Rectal smooth muscle tissue (tissue), 1 donor: ENCODE measurements around the gene GNAZ.

Source experiments
- H3K27ac ChIP-seq: one replicate; pipeline ENCODE4 v1.7.0; 2013; ENCODE audit warnings: low read depth, low read length, inconsistent platforms
- H3K27me3 ChIP-seq: one replicate; pipeline ENCODE4 v1.7.0; 2013; ENCODE audit warnings: low read length; ENCODE audit not compliant: control insufficient read depth, insufficient read depth
- H3K36me3 ChIP-seq: one replicate; pipeline ENCODE4 v1.7.0; 2013; ENCODE audit warnings: low read length; ENCODE audit not compliant: control insufficient read depth, insufficient read depth
- H3K4me1 ChIP-seq: one replicate; pipeline ENCODE4 v1.7.0; 2013; ENCODE audit warnings: low read length; ENCODE audit not compliant: control insufficient read depth, insufficient read depth
- H3K4me3 ChIP-seq: one replicate; pipeline ENCODE4 v1.7.0; 2013; ENCODE audit warnings: low read length
- H3K9ac ChIP-seq: one replicate; pipeline ENCODE4 v1.7.0; 2013; ENCODE audit warnings: low read length

GNAZ gene

DNA sequence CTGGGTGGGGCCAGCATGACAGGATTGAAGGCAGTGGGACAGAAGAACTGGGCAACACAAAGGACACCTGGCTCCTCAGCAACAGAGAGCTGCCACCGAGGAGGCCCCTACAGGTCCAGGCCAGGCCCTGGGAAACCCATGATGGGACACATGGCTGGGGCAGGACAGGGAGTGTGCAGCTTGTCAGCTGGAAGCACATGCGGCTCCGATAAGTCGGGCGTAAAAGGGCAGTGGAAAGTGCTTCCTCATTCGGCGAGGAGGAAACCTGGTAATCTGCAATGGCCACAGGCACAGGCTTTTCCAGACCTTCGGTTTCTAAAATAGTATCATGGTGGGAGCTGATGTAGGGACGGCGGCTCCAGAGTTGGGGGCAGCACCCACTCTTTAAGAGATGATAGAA is 16.5 kb downstream of the GNAZ start:
- no peak overlapping the region for H3K27ac ChIP-seq
- H3K4me3 ChIP-seq = no peak overlapping the region
- no peaks in the 10 kb centered on the region for H3K4me1 ChIP-seq
- H3K27me3 ChIP-seq = no peaks in the 10 kb centered on the region
- no peak overlapping the region for H3K9ac ChIP-seq
- no peaks in the 10 kb centered on the region for H3K36me3 ChIP-seq

DNA sequence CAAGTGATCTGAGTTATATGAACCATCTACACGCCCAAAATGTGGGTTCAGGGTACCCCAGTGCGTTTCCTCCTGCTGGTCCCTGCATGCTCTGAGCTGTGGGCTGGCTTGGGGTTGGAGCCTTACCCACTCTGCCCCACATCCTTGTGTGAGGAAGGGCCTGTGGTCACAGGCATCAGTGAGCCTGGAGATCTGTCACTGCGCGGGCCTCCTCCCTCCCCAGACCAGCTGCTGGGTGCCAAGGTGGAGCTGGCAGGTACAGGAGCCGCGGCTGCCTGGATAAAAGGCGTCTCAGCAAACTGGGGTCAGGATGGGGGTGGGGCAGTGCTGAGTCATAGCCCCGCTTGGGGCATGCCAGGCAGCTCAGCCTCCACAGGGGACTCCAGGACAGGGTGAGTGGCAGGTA is 17.9 kb downstream of the GNAZ start:
- Histone ChIP-seq H3K9ac (no peak overlapping the region), H3K4me1 (no peaks in the 10 kb centered on the region), H3K27ac (no peak overlapping the region), H3K4me3 (no peak overlapping the region), H3K36me3 (no peaks in the 10 kb centered on the region), H3K27me3 (no peaks in the 10 kb centered on the region)

DNA sequence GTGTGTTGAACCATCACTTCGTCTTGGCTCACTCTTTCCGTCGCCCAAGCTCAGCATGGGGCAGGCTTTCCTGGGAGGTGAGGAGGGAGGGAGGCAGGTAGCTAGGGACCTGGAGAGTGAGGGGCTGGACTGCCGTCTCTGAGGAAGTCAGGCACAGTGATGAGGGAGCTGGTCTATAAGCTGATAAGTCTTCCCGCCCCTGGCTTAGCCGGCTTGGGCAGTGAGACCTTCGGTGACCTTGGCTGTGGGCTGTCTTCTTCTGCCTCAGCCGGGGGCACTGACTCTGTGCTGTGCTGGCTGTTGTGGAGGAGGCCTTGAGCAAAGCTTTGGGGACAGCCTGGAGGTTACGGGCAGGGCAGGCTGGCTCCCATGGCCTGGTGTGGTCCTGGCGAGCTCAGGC is 18.7 kb downstream of the GNAZ start:
- no peaks in the 10 kb centered on the region for H3K36me3 ChIP-seq
- no peak overlapping the region for H3K9ac ChIP-seq
- no peak overlapping the region for H3K27ac ChIP-seq
- no peaks in the 10 kb centered on the region for H3K27me3 ChIP-seq
- no peaks in the 10 kb centered on the region for H3K4me1 ChIP-seq
- no peak overlapping the region for H3K4me3 ChIP-seq

DNA sequence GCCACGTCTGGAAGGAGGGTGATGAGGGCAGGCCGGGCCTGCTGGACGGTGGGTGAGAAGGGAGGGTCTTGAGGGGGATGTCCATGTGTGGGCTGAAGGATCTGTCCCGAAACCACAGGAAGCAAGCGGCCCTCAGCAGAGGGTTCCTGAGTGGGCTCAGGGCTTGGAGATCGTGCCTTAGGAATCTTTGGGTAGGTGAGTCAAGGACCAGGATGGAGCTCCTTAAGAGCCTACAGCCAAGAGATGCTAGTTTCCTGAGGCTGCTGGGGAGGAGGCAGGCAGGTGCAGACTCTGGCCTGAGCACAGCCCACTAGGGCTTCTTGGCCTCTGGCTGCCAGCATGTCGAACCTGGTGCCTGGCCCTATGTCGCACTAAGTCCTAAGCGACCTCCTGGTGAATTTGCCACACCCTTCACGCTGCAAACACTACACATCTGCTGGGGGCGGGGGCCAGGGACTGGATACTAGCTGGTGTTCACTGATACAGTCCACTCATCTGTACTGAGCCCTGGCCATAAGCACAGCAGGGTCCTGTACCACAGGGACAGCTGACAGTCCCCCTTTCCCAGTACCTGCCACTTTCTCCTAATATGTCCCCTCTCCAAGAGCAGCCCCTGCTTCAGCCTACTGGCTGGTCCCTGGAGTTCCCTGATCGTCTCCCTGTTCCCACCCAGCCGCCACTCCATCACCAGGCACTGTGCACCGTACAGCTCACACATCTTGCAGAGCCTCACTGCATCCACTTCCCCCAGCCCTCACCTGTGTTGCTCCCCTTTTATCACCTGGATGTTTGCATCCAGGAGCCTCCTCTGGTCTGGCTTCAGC is 19.5 kb downstream of the GNAZ start:
- Histone ChIP-seq H3K27ac (no peak overlapping the region), H3K9ac (no peak overlapping the region), H3K36me3 (no peaks in the 10 kb centered on the region), H3K4me3 (no peak overlapping the region), H3K27me3 (no peaks in the 10 kb centered on the region), H3K4me1 (no peaks in the 10 kb centered on the region)

DNA sequence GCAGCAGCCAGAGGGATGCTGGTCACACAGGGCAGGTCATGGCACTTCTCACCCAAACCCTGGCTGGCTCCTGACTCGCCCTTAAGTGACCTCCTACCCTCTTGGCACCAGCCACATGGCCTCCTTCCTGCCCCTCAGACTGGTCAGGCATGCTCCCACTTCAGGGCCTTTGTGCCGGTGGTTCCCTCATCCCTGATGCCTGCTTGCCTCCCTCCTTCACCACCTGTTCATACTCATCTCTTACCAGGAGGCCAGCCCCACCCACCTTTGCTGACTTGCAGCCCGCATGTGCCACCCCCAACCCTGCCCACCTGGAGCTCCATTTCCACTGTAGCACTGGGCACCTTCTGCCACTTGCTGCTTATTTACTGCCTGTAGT is 20.1 kb downstream of the GNAZ start:
- no peaks in the 10 kb centered on the region for H3K4me1 ChIP-seq

DNA sequence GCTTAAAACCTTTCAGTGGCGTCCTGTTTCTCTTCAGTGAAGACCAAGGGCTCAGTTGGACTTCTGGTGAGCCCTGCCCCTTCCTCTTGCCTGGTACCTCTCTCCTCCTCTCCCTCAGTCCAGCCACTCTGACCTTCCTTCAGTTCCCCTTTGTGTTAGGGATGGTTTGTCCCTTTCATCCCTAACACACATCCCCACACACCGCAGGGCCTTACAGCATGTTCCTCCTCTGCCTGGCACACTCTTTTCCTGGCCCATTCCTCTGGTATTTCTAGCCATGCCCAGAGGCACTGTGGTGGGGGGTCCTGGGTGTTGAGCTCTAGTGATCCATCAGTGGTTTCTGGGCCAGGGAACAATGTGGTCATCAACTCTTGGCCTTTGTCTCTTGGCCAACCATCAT is 21.4 kb downstream of the GNAZ start:
- no peaks in the 10 kb centered on the region for H3K27me3 ChIP-seq
- no peak overlapping the region for H3K27ac ChIP-seq
- H3K4me1 ChIP-seq = no peaks in the 10 kb centered on the region
- H3K9ac ChIP-seq = no peak overlapping the region
- no peak overlapping the region for H3K4me3 ChIP-seq
- H3K36me3 ChIP-seq = no peaks in the 10 kb centered on the region

More for the DNA sequence above, 20.1 kb downstream of the GNAZ start:
- H3K27ac ChIP-seq = no peak overlapping the region
- no peak overlapping the region for H3K9ac ChIP-seq
- H3K36me3 ChIP-seq = no peaks in the 10 kb centered on the region
- no peak overlapping the region for H3K4me3 ChIP-seq
- H3K27me3 ChIP-seq = no peaks in the 10 kb centered on the region

DNA sequence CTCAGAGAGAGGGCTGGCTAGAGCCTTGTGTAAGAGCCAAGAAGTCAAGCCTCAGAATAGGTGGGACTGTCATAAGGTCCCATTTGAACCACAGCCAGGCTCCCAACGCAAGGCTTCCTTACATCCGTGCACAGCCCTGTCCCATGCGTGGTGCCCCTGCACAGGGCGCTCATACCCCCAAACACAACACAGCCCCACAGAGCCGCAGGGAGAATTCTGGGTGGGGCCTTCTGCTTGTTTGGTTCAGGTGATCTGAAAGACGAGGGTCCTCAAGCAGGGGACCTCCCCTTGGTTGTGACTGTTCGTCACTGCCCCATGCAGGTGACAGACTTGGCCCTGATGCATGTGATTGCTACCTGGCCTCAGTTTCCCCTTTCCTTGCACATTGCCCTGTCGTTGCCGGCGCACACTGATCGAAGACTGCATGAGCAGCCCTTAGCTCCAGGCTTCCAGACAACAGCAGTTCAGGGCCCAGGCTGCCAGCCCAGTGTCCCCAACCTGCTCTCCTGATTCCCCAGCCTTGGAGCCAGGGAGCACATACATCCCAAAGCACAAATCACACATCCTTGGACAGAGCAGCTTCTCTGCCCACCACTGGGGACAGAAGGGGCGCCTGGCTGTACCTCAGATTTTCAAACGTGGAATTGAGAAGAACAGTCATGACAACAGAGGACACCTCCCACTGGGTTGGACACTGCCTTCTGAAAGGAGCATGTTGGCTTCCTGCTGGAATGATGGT is 22.1 kb downstream of the GNAZ start:
- Histone ChIP-seq H3K4me1 (no peaks in the 10 kb centered on the region), H3K4me3 (no peak overlapping the region), H3K27ac (no peak overlapping the region), H3K27me3 (no peaks in the 10 kb centered on the region), H3K9ac (no peak overlapping the region), H3K36me3 (no peaks in the 10 kb centered on the region)

DNA sequence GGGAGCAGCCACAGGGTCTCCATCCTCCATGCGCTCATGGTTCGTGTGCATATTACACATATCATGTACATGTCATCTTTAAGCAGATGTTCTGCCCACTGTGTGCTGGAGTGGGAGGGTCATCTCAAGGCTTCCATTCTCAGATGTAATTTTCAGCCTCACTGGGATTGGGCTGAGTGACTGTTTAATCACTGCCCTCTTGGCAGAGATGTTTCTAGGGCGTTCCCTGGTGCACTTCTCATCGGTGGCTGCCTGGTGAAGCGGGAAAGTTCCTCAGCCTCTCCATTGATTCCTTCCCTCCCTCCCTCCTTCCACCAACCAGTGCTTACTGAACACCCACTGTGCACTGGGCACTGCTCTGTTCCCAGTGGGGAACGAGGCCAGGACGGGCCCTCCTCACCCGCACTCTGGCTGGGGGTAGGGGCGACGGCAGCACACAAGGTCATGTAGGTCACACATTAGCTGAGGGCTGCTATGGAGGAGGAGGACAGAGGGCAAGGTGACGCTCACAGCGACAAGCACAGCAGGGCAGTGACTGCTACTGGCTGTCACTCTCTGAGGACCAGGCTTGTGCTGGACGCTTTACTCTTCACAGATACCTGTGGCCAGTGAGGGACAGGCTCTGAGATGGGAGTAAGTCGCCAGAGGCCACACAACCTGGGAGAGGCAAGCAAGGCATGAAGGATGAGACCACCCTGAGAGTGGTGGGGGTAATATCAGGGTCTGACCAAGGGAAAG is 22.9 kb downstream of the GNAZ start:
- no peaks in the 10 kb centered on the region for H3K27me3 ChIP-seq

DNA sequence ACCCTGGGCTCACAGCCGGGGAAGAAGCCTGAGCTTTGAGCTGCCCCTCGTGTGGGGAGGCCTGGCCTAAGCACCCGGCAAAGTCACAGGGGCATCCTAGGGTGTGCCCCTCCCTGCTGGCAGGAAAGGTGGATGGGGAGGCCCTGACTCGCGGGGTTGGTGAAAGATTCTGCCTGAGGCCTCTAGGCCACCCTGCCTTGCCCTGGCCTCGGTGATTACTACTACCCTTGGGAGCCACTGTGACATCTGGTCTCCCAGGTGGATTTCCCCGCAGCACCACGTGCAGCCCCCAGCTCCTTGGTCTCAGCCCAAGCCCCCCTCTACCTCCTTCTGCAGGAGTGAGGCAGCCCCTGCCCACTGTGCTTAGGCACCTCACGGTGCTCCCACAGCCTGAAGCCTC is 23.9 kb downstream of the GNAZ start:
- H3K4me3 ChIP-seq = no peak overlapping the region
- H3K27ac ChIP-seq = no peak overlapping the region
- no peak overlapping the region for H3K9ac ChIP-seq
- no peaks in the 10 kb centered on the region for H3K27me3 ChIP-seq
- H3K4me1 ChIP-seq = peaks cover 7% of the 10 kb centered on the region
- no peaks in the 10 kb centered on the region for H3K36me3 ChIP-seq

More for the DNA sequence above, 22.9 kb downstream of the GNAZ start:
- Histone ChIP-seq H3K9ac (no peak overlapping the region), H3K4me1 (peaks cover 2% of the 10 kb centered on the region), H3K4me3 (no peak overlapping the region), H3K36me3 (no peaks in the 10 kb centered on the region), H3K27ac (no peak overlapping the region)

DNA sequence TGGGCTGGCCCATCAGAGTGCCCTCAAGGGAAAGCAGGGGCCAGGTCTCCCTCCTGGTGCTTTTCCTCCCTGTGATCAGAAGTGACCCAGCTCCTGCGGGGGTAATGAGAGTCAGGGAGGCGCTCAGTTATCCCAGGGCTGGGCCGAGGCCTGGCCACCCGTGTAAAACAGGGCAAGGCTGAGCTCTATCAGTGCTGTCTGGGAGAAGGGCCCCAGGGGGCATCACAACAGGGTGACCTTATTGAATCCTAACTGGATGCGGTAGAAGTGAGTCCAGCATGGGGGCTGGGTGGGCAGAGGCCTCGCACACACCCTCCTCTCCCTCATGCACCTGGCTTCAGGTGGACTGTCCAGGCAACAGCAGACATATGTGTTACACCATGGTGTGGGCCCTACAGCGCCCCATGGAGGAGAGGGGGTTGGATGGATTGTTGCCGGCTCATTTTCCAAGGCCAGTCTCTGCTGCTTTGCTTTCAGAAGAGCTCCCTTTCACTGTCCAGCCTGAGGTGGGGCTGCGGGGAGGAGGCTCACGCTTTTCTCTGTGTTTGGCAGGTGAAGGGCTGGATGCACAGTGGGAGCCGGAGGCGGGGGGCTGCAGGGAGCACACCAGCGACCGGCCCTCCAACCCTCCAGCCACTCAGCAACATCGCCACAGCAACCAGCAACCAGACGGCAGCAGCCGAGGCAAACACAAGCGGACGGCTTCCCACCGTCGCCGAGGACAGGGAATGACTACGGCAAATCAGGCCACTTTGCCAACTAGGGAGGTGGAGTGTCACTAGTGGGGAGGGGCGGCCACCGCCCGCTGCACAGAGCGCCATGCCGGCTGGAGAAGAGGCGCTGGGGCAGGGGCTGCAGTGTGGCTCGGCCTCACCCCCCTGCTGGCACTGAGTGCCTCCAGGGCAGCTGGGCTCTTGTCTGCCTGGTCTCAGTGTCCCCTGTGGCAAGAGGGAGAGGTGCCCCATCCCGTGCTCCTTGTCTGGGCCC is 24.7 kb downstream of the GNAZ start:
- Histone ChIP-seq H3K9ac (no peak overlapping the region), H3K27ac (no peak overlapping the region), H3K36me3 (no peaks in the 10 kb centered on the region), H3K27me3 (no peaks in the 10 kb centered on the region), H3K4me3 (no peak overlapping the region), H3K4me1 (peaks cover 10% of the 10 kb centered on the region)

DNA sequence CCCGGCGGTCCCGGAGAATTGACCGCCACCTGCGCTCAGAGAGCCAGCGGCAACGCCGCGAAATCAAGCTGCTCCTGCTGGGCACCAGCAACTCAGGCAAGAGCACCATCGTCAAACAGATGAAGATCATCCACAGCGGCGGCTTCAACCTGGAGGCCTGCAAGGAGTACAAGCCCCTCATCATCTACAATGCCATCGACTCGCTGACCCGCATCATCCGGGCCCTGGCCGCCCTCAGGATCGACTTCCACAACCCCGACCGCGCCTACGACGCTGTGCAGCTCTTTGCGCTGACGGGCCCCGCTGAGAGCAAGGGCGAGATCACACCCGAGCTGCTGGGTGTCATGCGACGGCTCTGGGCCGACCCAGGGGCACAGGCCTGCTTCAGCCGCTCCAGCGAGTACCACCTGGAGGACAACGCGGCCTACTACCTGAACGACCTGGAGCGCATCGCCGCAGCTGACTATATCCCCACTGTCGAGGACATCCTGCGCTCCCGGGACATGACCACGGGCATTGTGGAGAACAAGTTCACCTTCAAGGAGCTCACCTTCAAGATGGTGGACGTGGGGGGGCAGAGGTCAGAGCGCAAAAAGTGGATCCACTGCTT is 25.5 kb downstream of the GNAZ start:
- Histone ChIP-seq H3K9ac (no peak overlapping the region), H3K36me3 (no peaks in the 10 kb centered on the region), H3K27ac (no peak overlapping the region), H3K4me3 (no peak overlapping the region), H3K27me3 (no peaks in the 10 kb centered on the region), H3K4me1 (peaks cover 10% of the 10 kb centered on the region)
